GM18526 (cell line): ENCODE results near the gene OR11G2.

Experiments
- POLR2A ChIP-seq: IDR thresholded peaks from 3 replicates; pipeline ENCODE4 v1.6.1; 2011; ENCODE audit not compliant: insufficient read length; ENCODE audit errors: extremely low read depth

OR11G2 gene

GRCh38 chr14:20215196-20215595 lies 24.5 kb downstream of the OR11G2 start:
- no peak for TF ChIP-seq POLR2A

DNA sequence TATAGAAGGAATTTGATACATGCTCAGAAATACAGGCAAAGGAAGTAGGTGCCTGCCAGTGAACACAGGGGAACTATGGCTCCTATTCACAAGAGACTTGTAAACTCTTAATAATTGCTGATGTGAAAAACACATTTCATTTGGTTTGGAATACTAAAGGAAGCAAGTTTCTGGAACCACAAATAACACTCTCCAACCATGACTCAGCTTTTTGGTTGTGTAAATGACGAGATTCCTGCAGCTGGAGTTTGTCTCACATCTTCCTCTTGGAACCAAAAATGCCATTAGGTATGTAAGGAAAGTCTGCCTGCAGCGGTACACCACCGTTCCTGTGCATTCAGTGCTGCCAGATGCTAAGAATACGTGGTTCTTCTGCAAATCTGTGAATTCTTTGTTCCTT lies 28.3 kb downstream of the OR11G2 start:
- no peak for TF ChIP-seq POLR2A

DNA sequence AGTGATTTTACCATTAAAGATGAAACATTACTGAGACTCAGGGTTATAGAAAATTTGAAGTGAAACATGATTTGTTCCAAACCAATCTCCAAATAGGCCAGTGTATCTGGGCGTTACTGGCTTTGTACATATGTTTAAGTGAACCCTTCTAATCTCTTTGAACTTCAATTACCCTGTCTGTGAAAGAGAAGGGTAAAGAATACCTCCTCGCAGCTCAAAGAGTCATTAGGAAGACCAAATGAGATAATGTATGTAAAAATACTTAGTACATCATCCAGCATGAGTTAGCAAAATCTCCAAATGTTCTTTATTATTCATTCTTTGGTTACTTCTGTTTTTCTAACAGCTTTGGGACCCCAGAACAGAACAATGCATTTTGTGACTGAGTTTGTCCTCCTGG lies 32.7 kb downstream of the OR11G2 start, which contains the start of gene OR11H6:
OR11H6 (plus strand) TSS at position 301 of the 400 bp plus-strand sequence; CDS start at position 301, 0 bp downstream.
- TF ChIP-seq POLR2A: no peak

- no peak for TF ChIP-seq POLR2A
These were observed 38.0 kb downstream of the OR11G2 start, which contains the start of gene OR11H7 for GRCh38 chr14:20228681-20229080. OR11H7 (plus strand) TSS chr14:20228981.

DNA sequence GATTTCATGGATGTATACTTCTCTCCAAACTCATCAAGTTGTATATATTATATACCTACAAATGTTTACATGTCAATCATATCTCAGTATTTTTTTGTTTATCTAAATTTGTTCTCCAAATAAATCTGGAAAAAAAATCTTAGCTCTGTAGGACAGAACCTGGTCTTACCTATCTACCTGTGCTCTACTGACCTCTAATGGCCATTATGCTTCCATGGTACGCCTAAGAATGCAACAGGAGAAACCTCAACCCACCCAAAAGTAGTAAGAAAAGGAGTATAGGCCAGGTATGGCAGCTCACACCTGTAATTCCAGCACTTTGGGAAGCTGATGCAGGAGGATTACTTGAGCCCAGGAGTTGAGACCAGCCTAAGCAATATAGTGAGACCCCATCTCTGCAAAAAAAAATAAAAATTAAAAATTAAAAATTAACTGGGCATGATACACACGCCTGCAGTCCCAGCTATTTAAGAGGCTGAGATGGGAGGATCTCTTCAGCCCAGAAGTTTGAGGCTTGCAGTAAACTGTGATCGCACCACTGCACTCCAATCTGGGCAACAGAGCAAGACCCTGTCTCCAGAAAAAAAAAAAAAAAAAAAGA lies 57.0 kb downstream of the OR11G2 start:
- TF ChIP-seq POLR2A: no peak
